SK-N-SH treated with all-trans-retinoic acid at 6 μM for 48 hours (cell line): Measurements from ENCODE around the gene MAP4K4.

Experiments used
- ATAC-seq: fragments of 200-7000 bp; cut with Tn5 transposase; 3 replicates; pipeline ENCODE4 v1.9.1; 2020; ENCODE audit warnings: mild to moderate bottlenecking, moderate library complexity
- ARNTL ChIP-seq: fragments of 450-650 bp; formaldehyde crosslinking; IDR thresholded peaks from 2 replicates; pipeline ENCODE4 v1.5.0; 2020; ENCODE audit warnings: low read depth, mild to moderate bottlenecking, moderate library complexity, borderline replicate concordance
- BACH2 ChIP-seq: fragments of 250-450 bp; sonication (Bioruptor Pico); IDR thresholded peaks from 2 replicates; pipeline ENCODE4 v1.9.0; 2021; ENCODE audit warnings: mild to moderate bottlenecking, borderline replicate concordance
- CSDC2 ChIP-seq: fragments of 250-450 bp; sonication (Bioruptor Pico); IDR thresholded peaks from 2 replicates; pipeline ENCODE4 v1.5.0; 2020; ENCODE audit warnings: mild to moderate bottlenecking, moderate library complexity
- ESRRG ChIP-seq: fragments of 250-450 bp; sonication (Bioruptor Pico); IDR thresholded peaks from 2 replicates; pipeline ENCODE4 v1.6.1; 2021; ENCODE audit warnings: mild to moderate bottlenecking
- GLIS3 ChIP-seq: fragments of 250-450 bp; sonication (Bioruptor Pico); IDR thresholded peaks from 2 replicates; pipeline ENCODE4 v1.5.0; 2020; ENCODE audit warnings: mild to moderate bottlenecking, moderate library complexity
- ISL1 ChIP-seq: fragments of 250-450 bp; sonication (Bioruptor Pico); IDR thresholded peaks from 2 replicates; pipeline ENCODE4 v2.1.2; 2022; ENCODE audit warnings: mild to moderate bottlenecking, moderate library complexity
- OSR1 ChIP-seq: fragments of 250-450 bp; sonication (Bioruptor Pico); IDR thresholded peaks from 2 replicates; pipeline ENCODE4 v1.8.0; 2022; ENCODE audit warnings: moderate library complexity, mild to moderate bottlenecking, inconsistent platforms
- PPARA ChIP-seq: fragments of 250-450 bp; sonication (Bioruptor Pico); IDR thresholded peaks from 2 replicates; pipeline ENCODE4 v1.5.0; 2020; ENCODE audit warnings: mild to moderate bottlenecking, borderline replicate concordance
- RARB ChIP-seq: fragments of 250-450 bp; sonication (Bioruptor Pico); IDR thresholded peaks from 2 replicates; pipeline ENCODE4 v1.8.0; 2021; ENCODE audit warnings: mild to moderate bottlenecking, moderate library complexity
- SNAI2 ChIP-seq: fragments of 250-450 bp; sonication (Bioruptor Pico); IDR thresholded peaks from 2 replicates; pipeline ENCODE4 v1.5.0; 2020; ENCODE audit warnings: mild to moderate bottlenecking, moderate library complexity
- TOX ChIP-seq: fragments of 250-450 bp; sonication (Bioruptor Pico); IDR thresholded peaks from 2 replicates; pipeline ENCODE4 v1.8.0; 2021; ENCODE audit warnings: mild to moderate bottlenecking, moderate library complexity, borderline replicate concordance
- ZC3H10 ChIP-seq: fragments of 250-450 bp; sonication (Bioruptor Pico); IDR thresholded peaks from 2 replicates; pipeline ENCODE4 v1.5.1; 2021; ENCODE audit warnings: mild to moderate bottlenecking, moderate library complexity
- ZFP3 ChIP-seq: fragments of 250-450 bp; sonication (Bioruptor Pico); IDR thresholded peaks from 2 replicates; pipeline ENCODE4 v1.5.0; 2020; ENCODE audit warnings: mild to moderate bottlenecking, moderate library complexity
- ZFP30 ChIP-seq: fragments of 450-650 bp; formaldehyde crosslinking; IDR thresholded peaks from 2 replicates; pipeline ENCODE4 v1.5.0; 2022; ENCODE audit warnings: mild to moderate bottlenecking, moderate library complexity
- ZNF70 ChIP-seq: fragments of 450-650 bp; formaldehyde crosslinking; IDR thresholded peaks from 2 replicates; pipeline ENCODE4 v1.5.0; 2020; ENCODE audit warnings: mild to moderate bottlenecking, moderate library complexity
- ZNF8 ChIP-seq: fragments of 450-650 bp; formaldehyde crosslinking; IDR thresholded peaks from 2 replicates; pipeline ENCODE4 v1.5.0; 2020; ENCODE audit warnings: mild to moderate bottlenecking, moderate library complexity
- TF ChIP-seq, protein P1 (sequence below): fragments of 250-450 bp; sonication (Bioruptor Pico); IDR thresholded peaks from 2 replicates; pipeline ENCODE4 v1.5.1; 2021; ENCODE audit warnings: mild to moderate bottlenecking, moderate library complexity
- TF ChIP-seq, protein P2 (sequence below): fragments of 250-450 bp; sonication (Bioruptor Pico); IDR thresholded peaks from 2 replicates; pipeline ENCODE4 v1.5.1; 2020; ENCODE audit warnings: low read depth, mild to moderate bottlenecking, moderate library complexity
- TF ChIP-seq, protein P3 (sequence below): fragments of 250-450 bp; sonication (Bioruptor Pico); IDR thresholded peaks from 2 replicates; pipeline ENCODE4 v1.8.0; 2020; ENCODE audit warnings: mild to moderate bottlenecking, moderate library complexity, borderline replicate concordance
- TF ChIP-seq, protein P4 (sequence below): fragments of 250-450 bp; sonication (Bioruptor Pico); IDR thresholded peaks from 2 replicates; pipeline ENCODE4 v1.5.0; 2020; ENCODE audit warnings: mild to moderate bottlenecking, moderate library complexity

MAP4K4 gene

DNA sequence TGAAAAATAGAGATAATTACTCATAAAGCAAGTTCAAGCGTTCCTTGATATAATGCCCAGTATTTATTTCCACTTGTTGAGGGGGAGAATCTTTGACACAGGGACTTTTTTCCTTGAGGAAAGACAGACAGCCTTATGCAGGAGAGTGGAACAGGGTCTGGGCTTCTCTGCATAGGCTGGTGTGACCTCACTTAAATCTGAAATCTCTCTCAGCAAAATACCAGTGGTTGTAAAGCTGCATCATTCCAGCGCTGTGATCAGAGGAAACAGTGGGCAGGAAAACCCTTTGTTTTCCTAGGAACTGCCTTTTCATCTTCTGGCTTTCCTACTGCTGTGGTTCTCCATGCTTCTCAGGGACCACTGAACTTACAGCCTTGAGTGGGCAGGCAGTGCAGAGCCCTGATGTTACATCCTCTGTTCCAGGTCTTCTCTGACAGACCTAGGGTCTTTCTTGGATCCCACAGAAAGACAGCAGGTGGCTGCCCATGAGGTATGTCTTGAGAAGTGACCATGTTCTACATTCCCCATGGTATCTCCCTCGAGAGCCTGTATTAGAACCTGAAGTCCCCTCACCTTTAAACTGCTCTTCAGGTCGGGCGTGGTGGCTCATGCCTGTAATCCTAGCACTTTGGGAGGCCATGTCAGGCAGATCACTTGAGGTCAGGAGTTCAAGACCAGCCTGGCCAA lies 17.6 kb upstream of the MAP4K4 start:
- no peak for TF ChIP-seq ARNTL (CRISPR knock-in tag)
- no peak for TF ChIP-seq GLIS3 (CRISPR knock-in tag)
- no peak for TF ChIP-seq ZNF8 (CRISPR knock-in tag)
- no peak for TF ChIP-seq OSR1 (CRISPR knock-in tag)
- TF ChIP-seq, protein P1, sequence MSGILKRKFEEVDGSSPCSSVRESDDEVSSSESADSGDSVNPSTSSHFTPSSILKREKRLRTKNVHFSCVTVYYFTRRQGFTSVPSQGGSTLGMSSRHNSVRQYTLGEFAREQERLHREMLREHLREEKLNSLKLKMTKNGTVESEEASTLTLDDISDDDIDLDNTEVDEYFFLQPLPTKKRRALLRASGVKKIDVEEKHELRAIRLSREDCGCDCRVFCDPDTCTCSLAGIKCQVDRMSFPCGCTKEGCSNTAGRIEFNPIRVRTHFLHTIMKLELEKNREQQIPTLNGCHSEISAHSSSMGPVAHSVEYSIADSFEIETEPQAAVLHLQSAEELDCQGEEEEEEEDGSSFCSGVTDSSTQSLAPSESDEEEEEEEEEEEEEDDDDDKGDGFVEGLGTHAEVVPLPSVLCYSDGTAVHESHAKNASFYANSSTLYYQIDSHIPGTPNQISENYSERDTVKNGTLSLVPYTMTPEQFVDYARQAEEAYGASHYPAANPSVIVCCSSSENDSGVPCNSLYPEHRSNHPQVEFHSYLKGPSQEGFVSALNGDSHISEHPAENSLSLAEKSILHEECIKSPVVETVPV (CRISPR knock-in tag) = no peak
- TF ChIP-seq, protein P2, sequence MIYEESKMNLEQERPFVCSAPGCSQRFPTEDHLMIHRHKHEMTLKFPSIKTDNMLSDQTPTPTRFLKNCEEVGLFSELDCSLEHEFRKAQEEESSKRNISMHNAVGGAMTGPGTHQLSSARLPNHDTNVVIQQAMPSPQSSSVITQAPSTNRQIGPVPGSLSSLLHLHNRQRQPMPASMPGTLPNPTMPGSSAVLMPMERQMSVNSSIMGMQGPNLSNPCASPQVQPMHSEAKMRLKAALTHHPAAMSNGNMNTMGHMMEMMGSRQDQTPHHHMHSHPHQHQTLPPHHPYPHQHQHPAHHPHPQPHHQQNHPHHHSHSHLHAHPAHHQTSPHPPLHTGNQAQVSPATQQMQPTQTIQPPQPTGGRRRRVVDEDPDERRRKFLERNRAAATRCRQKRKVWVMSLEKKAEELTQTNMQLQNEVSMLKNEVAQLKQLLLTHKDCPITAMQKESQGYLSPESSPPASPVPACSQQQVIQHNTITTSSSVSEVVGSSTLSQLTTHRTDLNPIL (CRISPR knock-in tag) = no peak
- TF ChIP-seq SNAI2 (CRISPR knock-in tag) = no peak
- TF ChIP-seq ZFP3 = no peak
- TF ChIP-seq CSDC2 = no peak
- TF ChIP-seq TOX = no peak
- no peak for TF ChIP-seq PPARA (CRISPR knock-in tag)
- no peak for TF ChIP-seq ESRRG (CRISPR knock-in tag)
- no peak for ATAC-seq

DNA sequence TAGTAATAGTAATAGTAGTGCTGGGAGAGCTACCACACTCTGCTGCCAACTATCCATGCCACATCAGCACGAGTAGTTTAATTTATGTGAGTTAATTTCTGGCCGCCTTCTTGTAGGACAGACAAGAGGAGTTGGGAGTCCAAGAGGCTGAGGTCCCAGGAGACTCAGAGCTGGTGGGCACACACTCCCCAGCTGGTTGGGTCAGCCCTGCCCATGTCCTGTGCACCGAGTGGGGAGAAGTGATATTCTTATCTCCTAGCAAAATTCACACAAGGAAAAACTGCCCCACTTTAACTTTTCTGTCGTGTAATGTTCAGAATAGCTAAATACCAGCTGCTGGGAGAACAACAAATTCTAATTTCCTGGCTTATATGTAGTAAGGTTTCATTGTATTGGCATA lies 15.2 kb upstream of the MAP4K4 start:
- TF ChIP-seq PPARA (CRISPR knock-in tag) (no peak), ZC3H10 (CRISPR knock-in tag) (no peak), BACH2 (CRISPR knock-in tag) (no peak), ISL1 (CRISPR knock-in tag) (no peak), ZFP30 (CRISPR knock-in tag) (no peak), GLIS3 (CRISPR knock-in tag) (no peak)
- TF ChIP-seq, protein P3, sequence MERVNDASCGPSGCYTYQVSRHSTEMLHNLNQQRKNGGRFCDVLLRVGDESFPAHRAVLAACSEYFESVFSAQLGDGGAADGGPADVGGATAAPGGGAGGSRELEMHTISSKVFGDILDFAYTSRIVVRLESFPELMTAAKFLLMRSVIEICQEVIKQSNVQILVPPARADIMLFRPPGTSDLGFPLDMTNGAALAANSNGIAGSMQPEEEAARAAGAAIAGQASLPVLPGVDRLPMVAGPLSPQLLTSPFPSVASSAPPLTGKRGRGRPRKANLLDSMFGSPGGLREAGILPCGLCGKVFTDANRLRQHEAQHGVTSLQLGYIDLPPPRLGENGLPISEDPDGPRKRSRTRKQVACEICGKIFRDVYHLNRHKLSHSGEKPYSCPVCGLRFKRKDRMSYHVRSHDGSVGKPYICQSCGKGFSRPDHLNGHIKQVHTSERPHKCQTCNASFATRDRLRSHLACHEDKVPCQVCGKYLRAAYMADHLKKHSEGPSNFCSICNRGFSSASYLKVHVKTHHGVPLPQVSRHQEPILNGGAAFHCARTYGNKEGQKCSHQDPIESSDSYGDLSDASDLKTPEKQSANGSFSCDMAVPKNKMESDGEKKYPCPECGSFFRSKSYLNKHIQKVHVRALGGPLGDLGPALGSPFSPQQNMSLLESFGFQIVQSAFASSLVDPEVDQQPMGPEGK (CRISPR knock-in tag) = no peak
- TF ChIP-seq, protein P1 (CRISPR knock-in tag) = no peak
- no peak for ATAC-seq

DNA sequence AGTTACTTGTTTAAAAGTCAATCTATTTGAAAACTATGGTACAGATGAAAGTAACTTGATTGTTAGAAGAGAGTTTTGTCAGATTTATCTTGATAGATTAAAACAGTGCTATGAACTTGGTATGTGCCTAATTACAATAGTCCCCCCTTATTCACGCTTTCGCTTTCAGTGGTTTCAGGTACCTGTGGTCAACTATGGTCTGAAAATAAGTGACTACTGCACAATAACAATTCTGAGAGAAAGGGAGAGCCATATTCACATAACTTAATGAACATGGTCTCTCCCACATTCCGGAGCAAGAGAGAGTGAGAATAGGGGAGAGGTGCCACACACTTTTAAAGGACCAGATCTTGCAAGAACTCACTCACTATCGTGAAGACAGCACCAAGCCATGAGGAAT lies 13.2 kb upstream of the MAP4K4 start:
- no peak for ATAC-seq
- TF ChIP-seq ZC3H10 (CRISPR knock-in tag) (no peak), ZFP3 (no peak), ISL1 (CRISPR knock-in tag) (no peak), ZFP30 (CRISPR knock-in tag) (no peak), BACH2 (CRISPR knock-in tag) (no peak), ESRRG (CRISPR knock-in tag) (no peak), RARB (no peak), ZNF8 (CRISPR knock-in tag) (no peak), ZNF70 (CRISPR knock-in tag) (no peak)
- TF ChIP-seq, protein P1 (CRISPR knock-in tag) = no peak
- TF ChIP-seq, protein P4, sequence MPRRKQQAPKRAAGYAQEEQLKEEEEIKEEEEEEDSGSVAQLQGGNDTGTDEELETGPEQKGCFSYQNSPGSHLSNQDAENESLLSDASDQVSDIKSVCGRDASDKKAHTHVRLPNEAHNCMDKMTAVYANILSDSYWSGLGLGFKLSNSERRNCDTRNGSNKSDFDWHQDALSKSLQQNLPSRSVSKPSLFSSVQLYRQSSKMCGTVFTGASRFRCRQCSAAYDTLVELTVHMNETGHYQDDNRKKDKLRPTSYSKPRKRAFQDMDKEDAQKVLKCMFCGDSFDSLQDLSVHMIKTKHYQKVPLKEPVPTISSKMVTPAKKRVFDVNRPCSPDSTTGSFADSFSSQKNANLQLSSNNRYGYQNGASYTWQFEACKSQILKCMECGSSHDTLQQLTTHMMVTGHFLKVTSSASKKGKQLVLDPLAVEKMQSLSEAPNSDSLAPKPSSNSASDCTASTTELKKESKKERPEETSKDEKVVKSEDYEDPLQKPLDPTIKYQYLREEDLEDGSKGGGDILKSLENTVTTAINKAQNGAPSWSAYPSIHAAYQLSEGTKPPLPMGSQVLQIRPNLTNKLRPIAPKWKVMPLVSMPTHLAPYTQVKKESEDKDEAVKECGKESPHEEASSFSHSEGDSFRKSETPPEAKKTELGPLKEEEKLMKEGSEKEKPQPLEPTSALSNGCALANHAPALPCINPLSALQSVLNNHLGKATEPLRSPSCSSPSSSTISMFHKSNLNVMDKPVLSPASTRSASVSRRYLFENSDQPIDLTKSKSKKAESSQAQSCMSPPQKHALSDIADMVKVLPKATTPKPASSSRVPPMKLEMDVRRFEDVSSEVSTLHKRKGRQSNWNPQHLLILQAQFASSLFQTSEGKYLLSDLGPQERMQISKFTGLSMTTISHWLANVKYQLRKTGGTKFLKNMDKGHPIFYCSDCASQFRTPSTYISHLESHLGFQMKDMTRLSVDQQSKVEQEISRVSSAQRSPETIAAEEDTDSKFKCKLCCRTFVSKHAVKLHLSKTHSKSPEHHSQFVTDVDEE (CRISPR knock-in tag) = no peak
- TF ChIP-seq, protein P3 (CRISPR knock-in tag) = no peak
